SJSA1 (cell line): ENCODE results near the gene CFAP65. TPM values are rescaled to one million over a fixed set of nuclear protein-coding genes. Genes with fewer than 3 reads are reported as not detected.

Experiments
- DNase-seq, 2 experiments: peaks; one replicate each; pipeline ENCODE4 v3.0.0-alpha.2; 2015 to 2020; ENCODE audit warnings: low spot score in 2 of 2, low read depth in 1 of 2
- H3K27ac ChIP-seq: fragments of 250-450 bp; sonication (Bioruptor Pico); 2 replicates; pipeline ENCODE4 v1.5.1; 2020; ENCODE audit warnings: mild to moderate bottlenecking, moderate library complexity
- H3K27me3 ChIP-seq: fragments of 250-450 bp; sonication (Bioruptor Pico); replicated peaks from 2 replicates; pipeline ENCODE4 v1.5.1; 2020; ENCODE audit warnings: mild to moderate bottlenecking, moderate library complexity
- H3K36me3 ChIP-seq: fragments of 250-450 bp; sonication (Bioruptor Pico); 2 replicates; pipeline ENCODE4 v1.5.1; 2020; ENCODE audit warnings: mild to moderate bottlenecking
- H3K4me1 ChIP-seq: fragments of 250-450 bp; sonication (Bioruptor Pico); replicated peaks from 2 replicates; pipeline ENCODE4 v1.6.1; 2021; ENCODE audit warnings: mild to moderate bottlenecking
- H3K4me3 ChIP-seq: fragments of 250-450 bp; sonication (Bioruptor Pico); 2 replicates; pipeline ENCODE4 v1.5.1; 2020; ENCODE audit warnings: mild to moderate bottlenecking
- H3K9me3 ChIP-seq: fragments of 250-450 bp; sonication (Bioruptor Pico); replicated peaks from 2 replicates; pipeline ENCODE4 v1.5.1; 2020; ENCODE audit warnings: mild to moderate bottlenecking
- total RNA-seq: library from RNA; depleted of rRNA; stranded (reverse); fragments of >200 nt; shearing (Covaris generic); gene quantifications from 2 replicates; pipeline ENCODE4 v1.2.3, GENCODE V29; 2014

The CFAP65 gene
- total RNA-seq, 1 experiment from 2014 or later = not detected

DNA sequence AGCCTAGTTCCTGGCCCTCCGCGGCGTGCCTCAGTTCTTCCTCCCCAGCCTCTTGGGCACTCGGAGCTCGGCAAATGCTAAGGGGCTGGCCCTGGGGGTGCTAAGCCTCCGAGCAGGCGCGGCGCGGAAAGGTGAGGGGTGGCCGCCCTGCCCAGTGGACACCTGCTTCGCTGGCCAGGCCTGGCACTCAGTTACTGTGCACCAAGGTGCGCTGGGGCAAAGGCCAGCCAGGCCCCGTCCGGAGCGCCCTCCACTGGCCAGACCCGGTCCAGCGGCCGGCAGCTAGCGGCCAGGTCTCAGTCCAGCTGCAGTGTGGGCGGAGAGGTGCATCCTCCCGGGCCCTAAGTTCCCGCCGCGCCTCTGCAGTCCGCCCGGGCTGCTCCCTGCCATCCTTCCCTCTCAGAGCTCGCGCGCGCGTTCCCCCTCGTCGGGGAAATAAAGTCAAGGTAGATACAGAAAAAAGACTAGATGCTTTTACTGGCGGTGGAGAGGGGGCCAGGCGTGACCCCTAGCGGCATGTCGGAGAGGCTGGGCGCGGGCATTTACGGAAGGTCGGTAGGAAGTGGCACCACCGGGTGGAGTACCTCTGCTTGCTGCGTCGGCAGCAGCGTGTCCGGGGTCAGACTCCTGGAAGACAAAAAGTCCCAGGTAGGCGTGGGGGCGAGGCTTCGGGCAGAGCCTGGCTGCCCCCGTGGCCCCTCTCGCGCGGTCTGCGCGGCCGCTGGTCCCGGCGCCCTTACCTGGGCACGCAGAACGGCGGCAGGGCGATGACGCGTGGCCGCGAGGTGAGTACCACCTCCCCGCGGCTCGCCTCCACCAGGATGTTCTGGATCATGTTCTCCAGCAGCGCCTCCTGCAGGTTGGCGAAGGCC lies 38.7 kb downstream of the CFAP65 start:
- no peak for DNase-seq
- Histone ChIP-seq H3K4me1 (peaks cover 4% of the 10 kb centered on the region; the same call in 1 of the 2 replicates), H3K4me3 (no peak overlapping the region), H3K9me3 (no peaks in the 10 kb centered on the region), H3K27ac (no peak overlapping the region), H3K36me3 (no peaks in the 10 kb centered on the region), H3K27me3 (peaks cover 69% of the 10 kb centered on the region)

DNA sequence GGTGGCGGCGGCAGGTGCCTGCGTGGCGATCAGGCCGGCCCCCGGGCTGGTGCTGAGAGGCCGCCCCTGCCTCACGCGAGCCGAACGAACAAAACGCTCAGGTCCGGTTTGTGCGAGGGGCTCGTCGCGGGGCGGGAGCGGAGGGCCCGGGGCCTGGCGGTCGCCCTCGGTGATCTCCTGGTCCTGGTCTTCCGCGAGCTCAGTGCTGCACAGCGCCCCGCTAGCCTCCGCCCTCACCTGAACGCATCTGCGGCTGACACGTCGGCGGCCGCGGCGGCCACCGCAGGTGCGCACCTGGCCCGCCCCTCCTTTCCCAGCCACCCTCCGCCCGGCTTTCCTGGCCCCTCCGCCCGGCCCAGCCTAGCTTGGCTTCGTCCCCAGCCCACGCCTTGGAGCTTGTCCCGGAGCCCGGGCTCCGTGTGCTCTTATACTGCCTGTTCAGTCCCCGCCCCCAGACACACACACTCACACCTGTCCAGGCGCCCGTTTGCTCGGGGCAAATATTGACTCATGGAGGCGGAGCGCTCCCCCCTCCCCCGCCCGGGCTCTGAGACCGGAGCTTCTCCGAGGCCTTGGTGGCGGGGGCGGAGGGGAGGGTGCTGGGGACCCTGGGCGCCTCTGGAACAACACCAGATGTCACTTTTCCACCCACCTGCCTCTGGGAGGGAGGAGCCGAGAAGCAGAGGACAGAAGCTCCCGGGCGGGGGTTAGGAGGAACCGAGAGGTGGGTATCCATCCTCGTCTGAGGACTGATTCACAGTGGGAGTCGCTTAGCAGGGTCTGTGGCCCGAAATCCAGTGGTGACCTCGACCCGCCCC lies 39.5 kb downstream of the CFAP65 start:
- Histone ChIP-seq H3K27ac (no peak overlapping the region), H3K4me1 (peaks cover 4% of the 10 kb centered on the region; the same call in 1 of the 2 replicates), H3K9me3 (no peaks in the 10 kb centered on the region), H3K36me3 (no peaks in the 10 kb centered on the region), H3K27me3 (peaks cover 67% of the 10 kb centered on the region), H3K4me3 (no peak overlapping the region)
- DNase-seq = no peak

DNA sequence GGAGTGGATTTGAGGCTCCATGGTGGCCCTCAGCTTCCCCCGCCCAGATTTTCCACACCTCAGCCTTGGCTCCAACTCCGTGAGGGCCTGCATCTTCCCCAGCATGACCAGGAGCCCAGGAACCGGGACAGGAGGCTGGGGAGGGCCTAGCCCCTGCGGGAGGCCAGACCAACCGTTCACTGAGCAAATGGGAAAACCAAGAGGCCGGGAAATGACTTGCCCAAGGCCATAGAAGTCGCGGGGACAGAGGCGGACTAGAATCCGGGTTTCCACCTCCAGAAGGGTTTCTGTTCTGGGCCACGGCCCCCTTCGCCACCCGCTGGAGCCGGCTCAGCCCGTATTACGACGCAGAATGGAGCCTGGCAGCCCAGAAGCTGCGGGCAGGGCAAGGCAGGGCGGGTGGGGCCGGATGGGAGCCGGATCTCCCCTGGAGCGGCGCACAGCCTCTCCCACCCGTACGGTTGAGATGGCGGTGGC lies 40.2 kb downstream of the CFAP65 start:
- no peak overlapping the region for H3K4me3 ChIP-seq
- peaks cover 7% of the 10 kb centered on the region for H3K4me1 ChIP-seq
- no peak overlapping the region for H3K27ac ChIP-seq
- no peaks in the 10 kb centered on the region for H3K9me3 ChIP-seq
- no peak for DNase-seq
- H3K27me3 ChIP-seq = peaks cover 69% of the 10 kb centered on the region
- H3K36me3 ChIP-seq = no peaks in the 10 kb centered on the region

DNA sequence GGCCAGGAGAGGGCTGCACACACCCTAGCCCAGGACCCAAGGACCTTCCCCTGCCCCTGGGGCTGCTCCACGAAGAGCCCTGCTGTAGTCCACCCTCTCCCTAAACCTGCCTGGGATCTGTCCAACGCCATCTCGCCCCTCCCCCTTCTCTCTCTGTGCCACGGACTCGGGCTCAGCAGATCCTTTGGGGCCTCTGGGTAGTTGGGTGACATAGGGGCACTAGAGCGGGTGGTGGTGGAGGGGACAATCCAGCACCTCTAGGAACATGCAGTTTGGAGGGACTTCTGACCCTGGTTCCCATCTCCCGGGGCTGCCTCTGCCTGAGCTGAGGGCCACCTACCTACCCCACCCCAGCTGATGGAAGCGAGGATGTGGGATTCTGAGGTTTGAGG lies 40.8 kb downstream of the CFAP65 start:
- no peak overlapping the region for H3K27ac ChIP-seq
- H3K4me3 ChIP-seq = no peak overlapping the region
- peaks cover 73% of the 10 kb centered on the region for H3K27me3 ChIP-seq
- H3K36me3 ChIP-seq = no peaks in the 10 kb centered on the region
- DNase-seq = no peak
- peaks cover 9% of the 10 kb centered on the region for H3K4me1 ChIP-seq
- no peaks in the 10 kb centered on the region for H3K9me3 ChIP-seq

DNA sequence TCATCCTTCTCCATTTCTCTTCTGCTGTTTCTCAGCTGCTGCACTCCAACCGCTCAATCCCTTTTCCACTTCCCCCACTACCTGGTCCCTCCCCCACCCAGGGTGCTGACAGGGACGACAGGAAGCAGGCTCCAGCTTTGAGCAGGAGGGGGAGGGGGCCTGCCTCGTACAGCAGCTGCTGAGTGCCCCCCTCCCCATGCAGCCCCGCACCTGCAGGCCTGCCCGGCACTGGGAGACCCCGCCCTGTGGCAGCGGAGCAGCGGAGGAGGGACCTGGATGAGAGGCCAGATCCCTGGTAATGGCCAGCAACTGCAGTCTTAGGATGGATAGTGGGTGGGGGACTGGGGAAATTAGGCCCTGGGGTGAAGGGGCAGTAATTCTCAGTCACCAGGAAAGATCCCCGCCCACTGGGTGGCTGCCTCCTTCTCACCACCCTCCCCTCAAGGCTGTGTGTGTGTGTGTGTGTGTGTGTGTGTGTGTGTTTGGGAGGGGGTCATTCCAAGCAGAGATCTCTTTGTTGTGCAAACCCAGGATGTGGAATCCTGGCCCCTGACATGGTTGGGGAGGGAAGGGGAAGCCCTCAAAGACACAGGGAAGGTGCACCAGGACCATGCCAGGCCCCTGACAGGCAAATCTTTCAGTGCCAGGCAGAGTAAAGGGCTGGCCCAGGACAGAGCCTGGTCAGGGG lies 41.3 kb downstream of the CFAP65 start:
- H3K36me3 ChIP-seq = no peaks in the 10 kb centered on the region
- no peak overlapping the region for H3K4me3 ChIP-seq
- H3K4me1 ChIP-seq = peaks cover 9% of the 10 kb centered on the region
- H3K9me3 ChIP-seq = no peaks in the 10 kb centered on the region
- no peak for DNase-seq
- peaks cover 74% of the 10 kb centered on the region for H3K27me3 ChIP-seq
- no peak overlapping the region for H3K27ac ChIP-seq

DNA sequence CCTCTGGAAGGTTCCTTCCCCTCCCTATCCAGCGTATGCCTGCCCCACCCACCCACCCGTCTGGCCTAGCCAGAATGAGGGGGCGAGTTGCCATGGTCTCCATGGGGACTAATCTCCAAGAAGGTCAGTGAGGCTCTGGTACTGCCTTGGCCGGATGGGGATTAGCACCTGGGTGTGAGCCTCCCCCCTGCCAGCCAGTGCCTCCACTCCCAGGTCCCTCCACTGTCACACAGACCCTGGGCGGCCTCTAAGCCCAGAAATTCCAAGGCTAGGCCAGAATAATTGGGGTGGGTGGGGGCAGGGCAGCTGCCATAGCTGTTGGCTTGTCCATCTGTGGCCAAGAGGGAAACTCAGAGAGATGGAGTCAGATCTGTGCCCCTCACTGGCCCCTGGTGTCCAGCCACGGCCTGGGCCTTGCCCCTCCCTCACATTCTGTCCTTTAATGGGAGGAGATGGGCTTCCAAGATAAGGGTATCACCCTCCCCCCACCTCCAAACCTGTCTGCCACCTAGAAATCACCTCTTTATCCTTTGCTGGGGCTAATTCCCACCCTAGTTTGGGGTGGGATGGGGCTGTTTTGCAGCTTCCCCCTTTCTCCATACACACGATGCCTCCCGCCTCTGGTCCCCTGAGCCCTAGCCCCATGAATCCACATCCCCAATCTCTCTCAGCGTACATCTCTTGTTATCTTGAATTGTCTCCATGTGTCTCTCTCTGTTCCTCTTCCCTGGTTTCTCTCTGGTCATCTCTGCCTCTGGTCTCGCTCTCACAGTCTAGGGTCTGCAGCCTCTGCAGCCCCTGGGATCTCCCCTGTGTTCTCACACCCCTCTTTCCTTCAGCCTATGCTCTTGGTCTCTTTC lies 42.1 kb downstream of the CFAP65 start:
- DNase-seq = no peak
- no peaks in the 10 kb centered on the region; the same call in 1 of the 2 replicates for H3K9me3 ChIP-seq
- H3K4me3 ChIP-seq = no peak overlapping the region
- H3K27me3 ChIP-seq = peaks cover 79% of the 10 kb centered on the region
- no peak overlapping the region for H3K27ac ChIP-seq
- H3K36me3 ChIP-seq = no peaks in the 10 kb centered on the region
- peaks cover 9% of the 10 kb centered on the region for H3K4me1 ChIP-seq

DNA sequence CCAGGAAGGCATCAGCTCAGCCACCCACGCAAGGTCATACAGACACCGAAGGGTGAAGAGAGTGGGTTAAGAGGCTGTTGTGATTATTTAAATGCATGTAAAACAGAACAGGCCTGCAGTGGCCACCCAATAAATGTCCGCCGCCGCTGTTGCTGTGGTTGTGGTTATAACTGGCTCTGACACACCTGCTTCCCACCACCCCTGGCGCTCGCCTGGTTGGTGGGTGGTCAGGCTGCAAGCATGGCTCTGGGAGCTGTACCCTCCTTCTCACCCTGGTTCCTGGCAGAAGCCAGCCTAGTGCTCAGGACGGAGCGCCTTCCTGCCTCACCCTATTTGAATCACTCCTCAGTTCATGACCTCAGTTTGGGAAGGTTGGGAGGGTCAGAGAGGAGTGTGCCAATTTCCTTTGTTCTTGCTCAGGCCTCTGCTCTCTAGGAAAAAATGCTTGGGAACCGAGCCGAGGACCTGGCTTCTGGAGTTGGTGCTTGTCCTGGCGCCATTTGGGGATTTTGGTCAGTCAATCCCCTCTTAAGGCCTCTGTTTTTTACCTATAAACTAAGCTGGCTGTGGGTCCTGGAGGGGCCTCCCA lies 42.8 kb downstream of the CFAP65 start:
- Histone ChIP-seq H3K27me3 (peaks cover 79% of the 10 kb centered on the region), H3K4me3 (no peak overlapping the region), H3K36me3 (no peaks in the 10 kb centered on the region), H3K4me1 (peaks cover 16% of the 10 kb centered on the region), H3K27ac (no peak overlapping the region), H3K9me3 (no peaks in the 10 kb centered on the region; the same call in 1 of the 2 replicates)
- no peak for DNase-seq

DNA sequence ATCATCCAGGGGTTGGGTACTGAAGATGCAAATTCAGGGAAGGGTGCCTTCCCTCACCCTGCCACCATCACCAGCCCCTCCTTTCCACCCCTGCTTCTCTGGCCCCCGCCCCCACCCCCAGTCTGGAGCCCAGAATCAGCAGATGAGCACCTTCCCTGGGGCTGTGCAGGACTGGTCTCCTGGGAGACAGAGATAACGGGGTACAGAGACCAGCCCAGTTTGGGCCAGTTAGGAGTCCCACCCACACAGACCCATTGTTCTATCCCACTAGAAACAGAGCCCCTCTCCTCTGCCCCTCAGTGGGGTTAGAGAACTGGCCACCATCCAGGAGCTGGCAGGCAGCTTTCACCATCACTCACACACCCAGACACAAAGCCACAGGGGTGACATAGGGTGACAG lies 43.6 kb downstream of the CFAP65 start:
- no peaks in the 10 kb centered on the region for H3K36me3 ChIP-seq
- H3K4me1 ChIP-seq = peaks cover 19% of the 10 kb centered on the region
- peaks cover 79% of the 10 kb centered on the region for H3K27me3 ChIP-seq
- no peak overlapping the region for H3K27ac ChIP-seq
- H3K4me3 ChIP-seq = no peak overlapping the region
- H3K9me3 ChIP-seq = no peaks in the 10 kb centered on the region; the same call in 1 of the 2 replicates
- DNase-seq = no peak

DNA sequence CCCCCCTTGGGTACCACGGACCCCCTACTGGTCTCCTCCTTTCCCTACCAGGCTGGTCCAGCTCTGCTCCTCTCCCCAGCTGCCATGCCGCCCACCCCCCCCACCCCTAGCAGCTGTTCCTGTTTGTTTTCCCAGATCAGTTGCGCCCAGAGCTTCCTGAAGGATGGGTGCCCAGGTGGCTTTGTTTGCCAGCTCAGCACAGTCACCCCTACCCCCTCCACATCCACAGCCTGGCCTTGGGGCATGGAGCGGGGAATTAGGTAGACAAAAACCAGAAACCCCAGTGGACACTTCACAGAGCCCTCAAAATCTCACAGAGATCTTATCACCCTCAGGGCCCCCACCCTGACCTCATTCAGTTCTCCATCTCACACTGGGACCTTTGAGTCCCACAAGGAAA lies 44.4 kb downstream of the CFAP65 start:
- Histone ChIP-seq H3K27ac (no peak overlapping the region), H3K27me3 (peaks cover 79% of the 10 kb centered on the region), H3K4me1 (peaks cover 19% of the 10 kb centered on the region)

DNA sequence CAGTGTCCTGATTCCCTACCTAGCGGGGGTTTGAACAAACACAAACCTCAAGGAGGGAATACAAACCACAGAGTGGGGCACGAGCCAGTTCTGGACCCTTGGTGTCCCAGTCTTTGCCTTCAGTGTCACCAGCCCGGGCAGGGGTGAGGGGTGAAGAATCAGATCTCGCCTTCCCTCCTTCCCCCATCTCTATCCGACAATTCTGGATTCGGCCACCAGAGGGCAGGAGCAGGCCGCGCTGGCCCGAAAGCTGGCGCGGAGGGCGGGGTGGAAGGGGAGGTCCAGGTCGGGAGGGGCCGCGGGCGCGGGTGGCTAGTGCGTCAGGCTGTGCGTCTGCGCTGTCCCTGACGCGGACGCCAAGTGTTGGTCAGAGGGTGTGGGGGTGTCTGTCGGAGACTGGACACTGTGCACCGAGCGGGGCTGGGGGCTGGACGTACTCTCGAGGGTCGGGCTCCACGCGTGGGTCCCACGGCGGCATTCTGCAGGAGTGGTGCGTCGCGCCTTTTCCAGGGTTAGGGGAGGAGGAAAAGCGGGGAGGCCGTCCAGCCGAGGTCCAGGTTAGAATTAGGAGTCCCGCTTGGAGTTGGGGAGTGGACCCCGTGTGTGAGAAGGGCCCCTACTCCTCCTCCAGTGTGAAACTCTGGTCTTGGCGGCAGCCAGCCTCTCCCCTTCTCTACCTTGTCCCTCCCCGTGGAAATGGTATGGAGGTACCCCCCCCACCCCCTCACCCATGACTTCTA lies 45.2 kb downstream of the CFAP65 start:
- peak; percentile 71 to 84 for DNase-seq
- no peak overlapping the region for H3K4me3 ChIP-seq
- no peaks in the 10 kb centered on the region; the same call in 1 of the 2 replicates for H3K9me3 ChIP-seq
- no peak overlapping the region for H3K27ac ChIP-seq
- H3K4me1 ChIP-seq = peaks cover 19% of the 10 kb centered on the region
- H3K27me3 ChIP-seq = peaks cover 79% of the 10 kb centered on the region
- H3K36me3 ChIP-seq = no peaks in the 10 kb centered on the region

More for the DNA sequence above, 44.4 kb downstream of the CFAP65 start:
- no peaks in the 10 kb centered on the region; the same call in 1 of the 2 replicates for H3K9me3 ChIP-seq
- no peak for DNase-seq
- H3K4me3 ChIP-seq = no peak overlapping the region
- no peaks in the 10 kb centered on the region for H3K36me3 ChIP-seq

DNA sequence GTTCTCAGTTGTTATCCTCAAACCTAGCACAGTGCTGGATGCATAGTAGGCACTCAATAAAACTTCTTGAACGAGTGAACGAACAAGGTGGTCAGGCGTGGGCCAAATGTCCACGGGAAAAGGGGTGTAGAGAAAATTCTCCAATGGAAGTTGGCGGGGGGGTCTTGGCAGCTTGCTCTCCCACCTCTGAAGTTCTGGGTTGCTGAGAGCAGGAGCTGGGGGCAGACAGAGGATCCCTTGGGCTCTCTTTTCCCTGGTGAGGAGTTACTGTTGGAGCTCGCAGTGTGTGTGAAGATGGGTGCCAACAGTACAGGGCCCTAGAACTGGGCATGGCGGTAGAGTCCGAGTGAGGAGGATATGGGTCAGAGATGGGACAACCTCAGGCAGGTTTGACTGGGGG lies 45.8 kb downstream of the CFAP65 start:
- Histone ChIP-seq H3K4me1 (peaks cover 19% of the 10 kb centered on the region), H3K4me3 (no peak overlapping the region), H3K27me3 (peaks cover 79% of the 10 kb centered on the region), H3K27ac (no peak overlapping the region), H3K36me3 (no peaks in the 10 kb centered on the region), H3K9me3 (no peaks in the 10 kb centered on the region; the same call in 1 of the 2 replicates)
- no peak for DNase-seq
